HEK293 (cell line): ENCODE data around the gene GDPGP1.

Source experiments
- CTCF ChIA-PET: fragments of 350-600 bp; formaldehyde crosslinking; extraction: SDS; loops from one replicate; lab custom pipeline; 2021; ENCODE audit warnings: antibody characterized with exemption; lab: Yijun Ruan, JAX
- POLR2A ChIA-PET: fragments of 300-600 bp; formaldehyde crosslinking; extraction: SDS; loops from one replicate; lab custom pipeline; 2020; ENCODE audit warnings: antibody characterized with exemption, inconsistent platforms; lab: Yijun Ruan, JAX
- H3K27ac ChIP-seq: fragments of 200-500 bp; sonication (Bioruptor generic); 2 replicates; pipeline ENCODE4 v1.5.1; 2014; ENCODE audit warnings: low read depth, low read length, control low read depth, inconsistent platforms; ENCODE audit errors: extremely low read depth
- H3K36me3 ChIP-seq, 2 experiments: fragments of 200-500 bp in 1 of 2; sonication (Bioruptor generic) in 1 of 2; 1 replicate in 1 of 2; 2 replicates in 1 of 2; pipeline ENCODE4 v1.5.1; 2014 to 2017; ENCODE audit warnings: inconsistent platforms in 2 of 2, low read length in 2 of 2; ENCODE audit not compliant: control insufficient read depth in 2 of 2, insufficient read depth in 1 of 2
- H3K4me1 ChIP-seq: fragments of 200-500 bp; sonication (Bioruptor generic); 2 replicates; pipeline ENCODE4 v1.5.1; 2014; ENCODE audit warnings: mild to moderate bottlenecking, low read length, inconsistent platforms; ENCODE audit not compliant: control insufficient read depth, insufficient read depth
- H3K4me3 ChIP-seq: 2 replicates; pipeline ENCODE4 v1.5.1; 2011; ENCODE audit warnings: low read depth, mild to moderate bottlenecking, control low read depth, low read length, moderate library complexity
- H3K9me3 ChIP-seq: fragments of 200-500 bp; sonication (Bioruptor generic); 2 replicates; pipeline ENCODE4 v1.5.1; 2014; ENCODE audit warnings: low read depth, low read length, inconsistent platforms; ENCODE audit not compliant: control insufficient read depth, insufficient read depth
- OSR2 ChIP-seq: fragments of 450-650 bp; formaldehyde crosslinking; IDR thresholded peaks from 2 replicates; pipeline ENCODE4 v1.5.1; 2016; ENCODE audit warnings: missing biosample characterization, missing genetic modification characterization
- ZBTB20 ChIP-seq: fragments of 450-650 bp; formaldehyde crosslinking; IDR thresholded peaks from 2 replicates; pipeline ENCODE4 v1.5.1; 2016; ENCODE audit warnings: missing biosample characterization, missing genetic modification characterization
- ZBTB8A ChIP-seq: fragments of 450-650 bp; formaldehyde crosslinking; IDR thresholded peaks from 2 replicates; pipeline ENCODE4 v1.5.1; 2016; ENCODE audit warnings: missing biosample characterization, missing genetic modification characterization
- ZIC2 ChIP-seq: fragments of 450-650 bp; formaldehyde crosslinking; IDR thresholded peaks from 2 replicates; pipeline ENCODE4 v1.5.1; 2016; ENCODE audit warnings: missing biosample characterization, missing genetic modification characterization
- ZNF112 ChIP-seq: fragments of 450-650 bp; formaldehyde crosslinking; IDR thresholded peaks from 2 replicates; pipeline ENCODE4 v1.5.0; 2017; ENCODE audit warnings: missing biosample characterization, missing genetic modification characterization
- ZNF174 ChIP-seq: fragments of 450-650 bp; formaldehyde crosslinking; IDR thresholded peaks from 2 replicates; pipeline ENCODE4 v1.5.0; 2017; ENCODE audit warnings: missing biosample characterization, mild to moderate bottlenecking, missing genetic modification characterization
- ZNF335 ChIP-seq: fragments of 450-650 bp; formaldehyde crosslinking; conservative IDR thresholded peaks from 2 replicates; pipeline ENCODE4 v1.5.1; 2016; ENCODE audit warnings: missing biosample characterization, missing genetic modification characterization
- ZNF423 ChIP-seq: fragments of 450-650 bp; formaldehyde crosslinking; IDR thresholded peaks from 2 replicates; pipeline ENCODE4 v1.5.1; 2016; ENCODE audit warnings: missing biosample characterization, missing genetic modification characterization
- ZNF473 ChIP-seq: fragments of 450-650 bp; formaldehyde crosslinking; IDR thresholded peaks from 2 replicates; pipeline ENCODE4 v1.5.1; 2017; ENCODE audit warnings: missing biosample characterization, missing genetic modification characterization
- ZNF585B ChIP-seq: fragments of 450-650 bp; formaldehyde crosslinking; IDR thresholded peaks from 2 replicates; pipeline ENCODE4 v1.5.1; 2016; ENCODE audit warnings: missing biosample characterization, missing genetic modification characterization
- ZNF596 ChIP-seq: fragments of 450-650 bp; IDR thresholded peaks from 2 replicates; pipeline ENCODE4 v1.5.0; 2018; ENCODE audit warnings: missing biosample characterization, mild to moderate bottlenecking, missing genetic modification characterization, moderate library complexity
- ZNF792 ChIP-seq: fragments of 450-650 bp; formaldehyde crosslinking; IDR thresholded peaks from 2 replicates; pipeline ENCODE4 v1.5.1; 2016; ENCODE audit warnings: missing biosample characterization, missing genetic modification characterization
- TF ChIP-seq, protein P1 (sequence below): fragments of 450-650 bp; formaldehyde crosslinking; IDR thresholded peaks from 2 replicates; pipeline ENCODE4 v1.5.1; 2016; ENCODE audit warnings: missing biosample characterization, missing genetic modification characterization
- TF ChIP-seq, protein P2 (sequence below): IDR thresholded peaks from 2 replicates; pipeline ENCODE4 v1.6.1; 2011; ENCODE audit warnings: mild to moderate bottlenecking, low read depth, low read length, borderline replicate concordance
- TF ChIP-seq, protein P3 (sequence below): fragments of 450-650 bp; formaldehyde crosslinking; IDR thresholded peaks from 2 replicates; pipeline ENCODE4 v1.5.1; 2016; ENCODE audit warnings: missing biosample characterization, missing genetic modification characterization

Gene GDPGP1

DNA sequence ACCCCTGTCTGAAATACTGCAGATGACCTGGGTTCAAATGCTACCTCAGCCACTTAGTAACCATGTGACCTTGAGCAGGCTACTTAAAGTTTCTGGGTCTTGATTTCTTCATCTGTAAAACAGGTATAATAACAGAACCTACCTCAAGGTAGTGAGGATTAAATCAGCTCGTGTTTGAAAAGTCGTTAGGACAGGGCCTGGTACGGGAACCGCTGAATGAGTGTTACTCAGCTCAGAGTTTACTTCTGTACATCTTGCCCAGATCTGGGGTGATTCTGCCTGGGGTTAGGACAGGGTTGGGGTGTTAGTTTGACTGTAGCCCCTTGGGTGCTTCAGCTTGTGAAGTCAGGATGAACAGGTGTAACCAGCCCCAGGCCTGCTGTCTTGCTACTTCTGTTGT, 31.1 kb upstream of the GDPGP1 start (continued):
- TF ChIP-seq, protein P1, sequence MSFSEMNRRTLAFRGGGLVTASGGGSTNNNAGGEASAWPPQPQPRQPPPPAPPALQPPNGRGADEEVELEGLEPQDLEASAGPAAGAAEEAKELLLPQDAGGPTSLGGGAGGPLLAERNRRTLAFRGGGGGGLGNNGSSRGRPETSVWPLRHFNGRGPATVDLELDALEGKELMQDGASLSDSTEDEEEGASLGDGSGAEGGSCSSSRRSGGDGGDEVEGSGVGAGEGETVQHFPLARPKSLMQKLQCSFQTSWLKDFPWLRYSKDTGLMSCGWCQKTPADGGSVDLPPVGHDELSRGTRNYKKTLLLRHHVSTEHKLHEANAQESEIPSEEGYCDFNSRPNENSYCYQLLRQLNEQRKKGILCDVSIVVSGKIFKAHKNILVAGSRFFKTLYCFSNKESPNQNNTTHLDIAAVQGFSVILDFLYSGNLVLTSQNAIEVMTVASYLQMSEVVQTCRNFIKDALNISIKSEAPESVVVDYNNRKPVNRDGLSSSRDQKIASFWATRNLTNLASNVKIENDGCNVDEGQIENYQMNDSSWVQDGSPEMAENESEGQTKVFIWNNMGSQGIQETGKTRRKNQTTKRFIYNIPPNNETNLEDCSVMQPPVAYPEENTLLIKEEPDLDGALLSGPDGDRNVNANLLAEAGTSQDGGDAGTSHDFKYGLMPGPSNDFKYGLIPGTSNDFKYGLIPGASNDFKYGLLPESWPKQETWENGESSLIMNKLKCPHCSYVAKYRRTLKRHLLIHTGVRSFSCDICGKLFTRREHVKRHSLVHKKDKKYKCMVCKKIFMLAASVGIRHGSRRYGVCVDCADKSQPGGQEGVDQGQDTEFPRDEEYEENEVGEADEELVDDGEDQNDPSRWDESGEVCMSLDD (tag by site-specific recombination) = no peak
- no peak for TF ChIP-seq ZNF473 (tag by site-specific recombination)

DNA sequence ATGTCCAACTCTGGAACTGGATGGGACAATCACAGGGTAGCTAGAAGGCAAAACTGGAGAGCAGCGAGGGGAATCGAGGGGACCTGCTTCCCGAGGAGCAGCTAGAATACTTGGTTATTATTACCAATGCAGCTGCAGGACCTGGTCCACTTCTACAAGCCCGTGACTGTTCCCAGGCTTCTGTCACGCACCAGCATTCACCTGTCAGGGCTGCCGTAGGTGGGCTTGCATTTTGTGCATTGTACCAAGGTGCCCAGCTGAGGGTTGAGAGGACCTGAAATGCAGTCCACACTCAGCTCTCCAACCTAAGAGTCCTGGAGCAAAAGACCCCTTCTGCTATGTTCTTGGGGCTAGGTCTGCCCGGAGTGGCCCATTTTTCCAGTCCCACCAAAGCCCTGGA, 30.5 kb upstream of the GDPGP1 start:
- ChIA-PET CTCF (interaction anchor here (0.6 to 3.5 kb wide), 4 partner anchors 12 to 212 kb away, joined by 3 to 33 read pairs (median 4); no protein-coding TSS in a partner anchor), POLR2A (interaction anchor here (0.5 to 4.3 kb wide), 2 partner anchors 11 to 403 kb away, joined by 5 to 48 read pairs; no protein-coding TSS in a partner anchor)
- Histone ChIP-seq H3K9me3 (no peaks in the 10 kb centered on the region), H3K36me3 (no peaks in the 10 kb centered on the region), H3K4me3 (no peak overlapping the region)
- no peak for TF ChIP-seq ZNF585B (tag by site-specific recombination)
- TF ChIP-seq ZNF792 = no peak
- TF ChIP-seq ZNF335 (tag by site-specific recombination) = no peak
- no peak for TF ChIP-seq ZNF112 (tag by site-specific recombination)
- TF ChIP-seq, all 188 proteins: peak for 0
- Histone ChIP-seq H3K4me1 (peaks cover 8% of the 10 kb centered on the region), H3K27ac (no peak overlapping the region)

DNA sequence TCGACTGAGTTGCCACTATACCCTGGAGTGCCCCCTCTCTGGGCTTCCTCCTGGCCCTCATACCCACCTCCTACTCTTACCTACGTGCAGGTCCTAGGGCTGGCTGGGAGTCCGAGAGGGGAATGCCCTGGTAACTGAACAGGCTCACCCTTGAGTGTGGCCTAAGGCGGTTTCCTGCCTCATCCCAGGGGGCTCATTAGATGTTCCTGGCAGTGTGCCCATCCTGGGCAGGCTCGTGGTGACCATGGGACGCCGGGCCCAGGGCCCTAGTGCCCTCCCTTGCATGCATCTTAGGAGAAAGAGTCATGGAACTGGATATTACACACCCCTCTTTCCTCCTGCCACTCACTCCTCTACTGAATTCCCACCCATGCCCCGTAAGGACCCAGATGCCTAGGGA, 30.1 kb upstream of the GDPGP1 start:
- no peak overlapping the region for H3K27ac ChIP-seq
- peaks cover 8% of the 10 kb centered on the region for H3K4me1 ChIP-seq
- CTCF ChIA-PET = interaction anchor here (0.6 to 3.5 kb wide), 4 partner anchors 12 to 212 kb away, joined by 3 to 33 read pairs (median 4); no protein-coding TSS in a partner anchor
- no peak overlapping the region for H3K4me3 ChIP-seq
- no peaks in the 10 kb centered on the region for H3K36me3 ChIP-seq
- POLR2A ChIA-PET = interaction anchor here (0.5 to 4.3 kb wide), 2 partner anchors 12 to 403 kb away, joined by 5 to 48 read pairs; no protein-coding TSS in a partner anchor
- no peaks in the 10 kb centered on the region for H3K9me3 ChIP-seq
- TF ChIP-seq, protein P2, sequence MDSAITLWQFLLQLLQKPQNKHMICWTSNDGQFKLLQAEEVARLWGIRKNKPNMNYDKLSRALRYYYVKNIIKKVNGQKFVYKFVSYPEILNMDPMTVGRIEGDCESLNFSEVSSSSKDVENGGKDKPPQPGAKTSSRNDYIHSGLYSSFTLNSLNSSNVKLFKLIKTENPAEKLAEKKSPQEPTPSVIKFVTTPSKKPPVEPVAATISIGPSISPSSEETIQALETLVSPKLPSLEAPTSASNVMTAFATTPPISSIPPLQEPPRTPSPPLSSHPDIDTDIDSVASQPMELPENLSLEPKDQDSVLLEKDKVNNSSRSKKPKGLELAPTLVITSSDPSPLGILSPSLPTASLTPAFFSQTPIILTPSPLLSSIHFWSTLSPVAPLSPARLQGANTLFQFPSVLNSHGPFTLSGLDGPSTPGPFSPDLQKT = no peak
- TF ChIP-seq ZNF174 = no peak
- TF ChIP-seq, protein P3, sequence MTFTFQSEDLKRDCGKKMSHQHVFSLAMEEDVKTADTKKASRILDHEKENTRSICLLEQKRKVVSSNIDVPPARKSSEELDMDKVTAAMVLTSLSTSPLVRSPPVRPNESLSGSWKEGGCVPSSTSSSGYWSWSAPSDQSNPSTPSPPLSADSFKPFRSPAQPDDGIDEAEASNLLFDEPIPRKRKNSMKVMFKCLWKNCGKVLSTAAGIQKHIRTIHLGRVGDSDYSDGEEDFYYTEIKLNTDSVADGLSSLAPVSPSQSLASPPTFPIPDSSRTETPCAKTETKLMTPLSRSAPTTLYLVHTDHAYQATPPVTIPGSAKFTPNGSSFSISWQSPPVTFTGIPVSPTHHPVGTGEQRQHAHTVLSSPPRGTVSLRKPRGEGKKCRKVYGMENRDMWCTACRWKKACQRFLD (tag by site-specific recombination) = no peak
- TF ChIP-seq ZNF596 (tag by site-specific recombination) = no peak
- peak; percentile 85 for TF ChIP-seq ZNF423 (tag by site-specific recombination)
- peak; percentile 58; the same call in 1 of the 2 replicates for TF ChIP-seq ZBTB8A (tag by site-specific recombination)
- TF ChIP-seq ZBTB20 (tag by site-specific recombination) = 0 out of 2 replicates have a peak, but pooled peaks have one; percentile 13
- TF ChIP-seq OSR2 (tag by site-specific recombination) = 0 out of 2 replicates have a peak, but pooled peaks have one; percentile 9
- peak; percentile 67 for TF ChIP-seq ZIC2 (tag by site-specific recombination)
